ENCODE measurements around the gene ASCC1.

Gene ASCC1

DNA sequence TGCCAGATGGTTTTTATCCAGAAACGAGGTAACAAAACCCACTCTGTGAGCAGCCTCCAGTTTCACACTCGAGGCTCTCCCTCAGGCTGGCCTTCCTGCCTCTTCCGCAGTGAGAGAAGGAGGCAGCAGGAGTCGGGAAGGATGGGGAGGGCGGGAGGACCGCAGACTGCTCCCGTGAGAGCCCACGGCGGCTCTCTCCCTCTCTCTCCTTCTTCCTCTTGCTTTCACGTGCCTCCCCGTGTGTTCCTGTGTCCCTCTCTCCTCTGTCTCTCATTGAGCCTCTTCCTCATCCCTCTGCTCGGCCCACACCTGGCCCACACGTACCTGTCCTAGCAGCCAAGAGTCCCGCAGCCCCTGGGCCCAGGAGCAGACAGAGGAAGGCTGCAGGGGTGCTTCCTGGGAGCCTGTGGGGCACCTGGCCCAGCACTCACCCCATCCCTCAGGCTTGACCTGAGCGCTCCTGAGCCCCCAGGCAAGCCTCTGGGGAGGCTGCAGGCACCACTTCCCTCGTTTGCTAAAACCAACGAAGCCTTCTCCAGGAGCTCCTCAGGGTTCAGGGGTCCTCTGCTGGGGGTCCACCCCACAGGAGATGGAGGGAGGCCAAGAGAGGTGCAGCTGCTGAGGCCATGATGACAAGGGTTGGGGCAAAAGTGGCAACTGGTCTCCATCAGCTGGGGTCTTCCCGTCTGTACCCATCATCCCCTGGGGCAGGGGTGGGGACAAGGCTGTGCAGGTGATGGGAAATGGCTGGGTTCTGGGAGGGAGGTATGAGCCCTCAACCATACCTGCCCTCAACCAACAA, 141.3 kb downstream of the ASCC1 start:
- no peak for DNase-seq (ENCODE audit: low spot score)
- TF ChIP-seq, protein P1, sequence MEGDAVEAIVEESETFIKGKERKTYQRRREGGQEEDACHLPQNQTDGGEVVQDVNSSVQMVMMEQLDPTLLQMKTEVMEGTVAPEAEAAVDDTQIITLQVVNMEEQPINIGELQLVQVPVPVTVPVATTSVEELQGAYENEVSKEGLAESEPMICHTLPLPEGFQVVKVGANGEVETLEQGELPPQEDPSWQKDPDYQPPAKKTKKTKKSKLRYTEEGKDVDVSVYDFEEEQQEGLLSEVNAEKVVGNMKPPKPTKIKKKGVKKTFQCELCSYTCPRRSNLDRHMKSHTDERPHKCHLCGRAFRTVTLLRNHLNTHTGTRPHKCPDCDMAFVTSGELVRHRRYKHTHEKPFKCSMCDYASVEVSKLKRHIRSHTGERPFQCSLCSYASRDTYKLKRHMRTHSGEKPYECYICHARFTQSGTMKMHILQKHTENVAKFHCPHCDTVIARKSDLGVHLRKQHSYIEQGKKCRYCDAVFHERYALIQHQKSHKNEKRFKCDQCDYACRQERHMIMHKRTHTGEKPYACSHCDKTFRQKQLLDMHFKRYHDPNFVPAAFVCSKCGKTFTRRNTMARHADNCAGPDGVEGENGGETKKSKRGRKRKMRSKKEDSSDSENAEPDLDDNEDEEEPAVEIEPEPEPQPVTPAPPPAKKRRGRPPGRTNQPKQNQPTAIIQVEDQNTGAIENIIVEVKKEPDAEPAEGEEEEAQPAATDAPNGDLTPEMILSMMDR (IDR thresholded peaks at IDR 0.05; ENCODE audit: extremely low read depth, missing control alignments) = no peak

DNA sequence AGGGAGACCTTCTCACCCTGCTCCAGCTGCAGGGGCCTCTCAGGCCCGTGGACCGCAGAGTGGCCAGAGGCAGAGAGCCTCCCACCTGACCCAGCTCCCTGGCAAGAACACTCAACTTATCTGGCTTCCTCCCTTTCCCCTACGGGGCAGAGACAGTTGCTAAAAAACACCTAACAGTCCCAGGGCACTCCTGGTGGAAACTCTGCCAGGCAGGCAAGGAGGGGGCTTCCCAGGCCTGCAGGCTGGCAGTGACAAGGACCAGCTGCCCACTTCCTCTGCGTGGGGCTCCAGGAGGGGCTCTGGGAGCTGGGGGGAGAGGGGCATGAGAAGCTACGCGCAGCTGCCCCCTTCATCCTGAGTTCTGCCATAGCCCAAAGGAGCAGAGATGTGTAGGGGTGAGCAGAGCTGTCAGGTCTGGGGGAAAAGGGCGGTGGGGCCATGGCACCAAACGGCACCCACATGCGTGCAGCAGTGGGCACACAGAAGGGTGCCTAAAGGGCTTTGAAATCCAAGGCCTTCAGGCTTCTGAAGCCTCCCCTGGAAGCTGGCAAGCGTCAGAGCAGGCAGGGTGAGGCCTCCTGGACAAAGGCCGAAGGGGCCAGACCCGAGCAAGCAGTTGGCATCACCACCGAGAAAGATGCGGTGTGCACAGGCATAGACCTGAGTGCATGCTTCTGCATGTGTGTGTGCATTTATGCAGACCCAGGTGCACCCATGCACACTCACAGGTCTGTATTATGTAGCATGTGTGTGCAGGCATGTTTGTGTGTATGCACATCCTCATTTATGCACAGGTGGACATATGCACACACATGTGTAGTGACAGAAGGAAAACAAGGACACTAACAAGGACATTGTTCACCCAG, 142.1 kb downstream of the ASCC1 start:
- TF ChIP-seq, protein P1 (IDR thresholded peaks at IDR 0.05; ENCODE audit: extremely low read depth, missing control alignments) = no peak
- DNase-seq (ENCODE audit: low spot score) = no peak

DNA sequence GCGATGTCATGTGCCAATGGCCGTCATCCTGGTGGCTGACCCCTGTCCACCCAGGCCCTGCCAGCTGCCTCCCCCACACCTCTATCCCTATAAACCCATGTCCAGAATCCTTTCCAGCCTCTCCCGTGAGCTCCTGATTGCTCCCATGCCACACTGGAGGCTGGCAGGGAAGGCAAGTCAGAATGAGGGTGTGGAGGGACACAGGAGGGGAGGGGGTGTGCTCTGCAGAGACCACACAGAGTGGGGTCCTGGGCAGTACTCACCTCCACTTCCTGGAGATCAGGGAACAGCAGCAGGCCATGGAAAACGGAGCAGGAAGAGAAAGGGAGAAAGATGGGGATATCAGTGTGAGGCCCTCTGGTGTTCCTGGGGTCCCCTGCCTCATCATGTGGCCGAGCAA, 143.4 kb downstream of the ASCC1 start:
- TF ChIP-seq, protein P1 (IDR thresholded peaks at IDR 0.05; ENCODE audit: extremely low read depth, missing control alignments) = no peak
- DNase-seq (ENCODE audit: low spot score) = no peak

GRCh38 chr10:72072046-72072445, 144.0 kb downstream of the ASCC1 start:
- TF ChIP-seq, protein P1 (IDR thresholded peaks at IDR 0.05; ENCODE audit: extremely low read depth, missing control alignments) = no peak
- no peak for DNase-seq (ENCODE audit: low spot score)

DNA sequence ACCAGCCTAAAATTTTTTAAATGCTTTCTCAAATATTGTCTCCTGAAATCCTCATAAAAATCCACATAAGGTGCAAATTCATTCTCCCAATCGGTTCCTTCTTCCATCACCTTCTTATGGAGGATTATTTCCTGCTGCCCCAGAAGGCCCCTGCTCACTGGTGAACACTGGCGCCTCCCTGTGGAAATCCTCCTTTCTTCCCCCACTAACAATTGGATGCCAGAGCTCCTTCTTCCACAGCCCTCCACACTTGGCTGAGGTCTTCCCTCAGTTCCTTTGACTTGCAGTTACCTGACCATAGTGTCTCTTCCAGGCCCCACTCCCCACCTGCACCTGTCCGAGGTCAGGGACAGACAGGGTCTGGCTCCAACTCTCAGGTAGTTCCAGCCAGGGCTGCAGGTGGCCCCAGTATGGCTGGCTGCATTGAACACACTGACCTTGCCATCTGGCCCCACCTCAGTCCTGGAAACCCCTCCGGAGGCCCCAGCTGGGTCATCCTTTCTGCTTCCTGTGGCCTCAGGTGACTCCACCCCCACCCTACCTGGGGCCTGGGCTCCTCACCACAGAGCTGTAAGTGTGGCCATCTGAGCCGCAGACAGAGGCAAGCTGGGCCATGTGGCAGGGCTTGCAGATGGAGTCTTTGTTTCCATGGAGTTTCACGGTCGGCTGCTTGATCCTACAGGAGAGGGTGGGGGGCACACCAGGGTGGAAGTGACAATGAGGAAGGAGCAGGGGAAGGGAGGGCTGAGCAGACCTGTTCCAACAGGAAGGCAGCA, 146.1 kb downstream of the ASCC1 start:
- TF ChIP-seq, protein P1 (IDR thresholded peaks at IDR 0.05; ENCODE audit: extremely low read depth, missing control alignments) = peak; percentile 10
- DNase-seq (ENCODE audit: low spot score) = no peak

DNA sequence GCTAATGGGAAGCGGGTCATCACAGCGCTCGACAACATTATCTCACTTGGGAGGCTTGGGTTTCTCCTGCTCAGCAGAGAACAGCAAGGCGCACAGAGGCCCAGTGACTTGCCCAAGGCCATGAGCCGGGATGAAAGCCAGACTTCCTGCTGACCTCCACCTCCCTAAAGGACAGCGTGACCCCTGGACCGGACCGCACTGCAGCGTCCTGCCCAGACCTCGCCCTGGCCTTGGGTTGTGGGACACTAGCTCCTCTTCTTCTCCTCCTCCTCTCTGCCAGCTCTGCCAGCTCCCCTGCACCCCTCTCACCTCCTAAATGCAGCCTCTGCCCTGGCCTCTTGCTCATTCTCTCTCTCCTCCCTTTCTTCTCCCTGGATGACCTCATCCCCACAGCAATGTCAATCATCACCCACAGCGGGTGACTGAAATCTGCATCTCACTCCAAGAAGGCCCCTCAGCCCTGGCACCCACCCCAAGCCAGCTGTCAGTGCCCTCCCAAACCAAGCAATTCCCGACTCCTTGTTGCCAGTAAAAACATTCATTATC, 147.1 kb downstream of the ASCC1 start:
- TF ChIP-seq, protein P1 (IDR thresholded peaks at IDR 0.05; ENCODE audit: extremely low read depth, missing control alignments) = no peak
- DNase-seq (ENCODE audit: low spot score) = no peak

Data from GM20000 (cell line).